Activated naive CD4-positive, alpha-beta T cell treated with anti-CD3 and anti-CD28 coated beads, Interleukin-2, amount 50 U/mL, for 72 hours (primary cell): ENCODE measurements around the gene CREBRF. TPM values are rescaled to one million over a fixed set of nuclear protein-coding genes. Genes with fewer than 3 reads are reported as not detected.
A peak's percentile ranks its signal among the peaks of the same experiment; 100 is the strongest.
"Not testable (repeated sequence)": the region's sequence is repeated elsewhere in the genome, so short reads cannot be mapped to it uniquely, and the experiment has no call there.

Source experiments
- ATAC-seq, 2 donors: fragments of 150-1000 bp; cut with Tn5 transposase; 2 replicates each; pipeline ENCODE4 v1.10.0; 2021; ENCODE audit warnings: mild to moderate bottlenecking in 2 of 2, moderate library complexity in 2 of 2
- DNase-seq, 2 donors: peaks; one replicate each; pipeline ENCODE4 v3.0.0; 2021 to 2022; ENCODE audit warnings: low spot score in 2 of 2
- H3K27ac Mint-ChIP-seq, 2 donors: one replicate each; pipeline ENCODE4 v1.8.0; 2022; ENCODE audit warnings: mild to moderate bottlenecking in 2 of 2, mixed read lengths in 2 of 2
- H3K36me3 Mint-ChIP-seq, 2 donors: one replicate each; pipeline ENCODE4 v1.8.0; 2022; ENCODE audit warnings: mixed read lengths in 2 of 2
- H3K9me3 Mint-ChIP-seq, 2 donors: one replicate each; pipeline ENCODE4 v1.8.0; 2022; ENCODE audit warnings: mixed read lengths in 2 of 2
- total RNA-seq, 2 donors: library from RNA; stranded (reverse); gene quantifications; one replicate each; pipeline ENCODE4 v1.2.3, GENCODE V29; 2022

CREBRF gene
- total RNA-seq, 2 donors from 2014 or later: 12.7 to 39.6 TPM

GRCh38 chr5:173056783-173057061, 570 bp downstream of the CREBRF start:
- no peaks in the 10 kb centered on the region for H3K9me3 Mint-ChIP-seq
- H3K36me3 Mint-ChIP-seq: no peaks in the 10 kb centered on the region
- H3K27ac Mint-ChIP-seq: peak overlapping the region; percentile 84 to 91
- DNase-seq (no peak), ATAC-seq (peak; percentile 43 to 63)

GRCh38 chr5:173057062-173057924, 1.1 kb downstream of the CREBRF start:
- H3K36me3 Mint-ChIP-seq: no peaks in the 10 kb centered on the region
- DNase-seq: peak; percentile 98 to 99
- no peaks in the 10 kb centered on the region for H3K9me3 Mint-ChIP-seq
- peak; percentile 86 to 89 for ATAC-seq
- peak overlapping the region; percentile 84 to 91 for H3K27ac Mint-ChIP-seq

GRCh38 chr5:173062141-173062540, 6.0 kb downstream of the CREBRF start:
- H3K9me3 Mint-ChIP-seq: no peaks in the 10 kb centered on the region
- DNase-seq (no peak), ATAC-seq (no peak)
- peak overlapping the region; percentile 66 to 73 for H3K27ac Mint-ChIP-seq
- no peaks in the 10 kb centered on the region for H3K36me3 Mint-ChIP-seq

- no peaks in the 10 kb centered on the region for H3K36me3 Mint-ChIP-seq
- DNase-seq: no peak
- peak overlapping the region; percentile 39 to 74 for H3K27ac Mint-ChIP-seq
- ATAC-seq: peak; percentile 71 to 88
- no peaks in the 10 kb centered on the region for H3K9me3 Mint-ChIP-seq
These were observed 9.0 kb downstream of the CREBRF start for GRCh38 chr5:173065155-173065554.

GRCh38 chr5:173069671-173070070, 13.5 kb downstream of the CREBRF start:
- no peaks in the 10 kb centered on the region for H3K36me3 Mint-ChIP-seq
- H3K27ac Mint-ChIP-seq: peak overlapping the region; percentile 26 to 79
- ATAC-seq (no peak), DNase-seq (no peak)
- no peaks in the 10 kb centered on the region for H3K9me3 Mint-ChIP-seq

- no peak for DNase-seq
These were observed 19.1 kb downstream of the CREBRF start for GRCh38 chr5:173075137-173075843.

GRCh38 chr5:173075970-173076369, 19.8 kb downstream of the CREBRF start:
- no peaks in the 10 kb centered on the region for H3K9me3 Mint-ChIP-seq
- no peaks in the 10 kb centered on the region for H3K36me3 Mint-ChIP-seq
- ATAC-seq (no peak), DNase-seq (no peak)
- H3K27ac Mint-ChIP-seq: no peak overlapping the region

More at GRCh38 chr5:173075137-173075843, 19.1 kb downstream of the CREBRF start:
- Mint-ChIP-seq H3K27ac (peak overlapping the region in 1 of 2 donors; percentile 72), H3K36me3 (no peaks in the 10 kb centered on the region), H3K9me3 (no peaks in the 10 kb centered on the region)
- ATAC-seq: no peak

- DNase-seq, H3K27ac Mint-ChIP-seq, H3K9me3 Mint-ChIP-seq, ATAC-seq, H3K36me3 Mint-ChIP-seq: not testable (repeated sequence)
These were observed 20.3 kb downstream of the CREBRF start for GRCh38 chr5:173076471-173076870.

GRCh38 chr5:173078878-173079277, 22.7 kb downstream of the CREBRF start:
- Mint-ChIP-seq H3K9me3 (no peaks in the 10 kb centered on the region), H3K27ac (no peak overlapping the region), H3K36me3 (no peaks in the 10 kb centered on the region)
- ATAC-seq: no peak
- no peak for DNase-seq

GRCh38 chr5:173089581-173089980, 33.4 kb downstream of the CREBRF start:
- ATAC-seq (no peak), DNase-seq (no peak)
- no peaks in the 10 kb centered on the region for H3K9me3 Mint-ChIP-seq
- H3K36me3 Mint-ChIP-seq: peaks cover 4 to 5% of the 10 kb centered on the region in 2 donors
- no peak overlapping the region for H3K27ac Mint-ChIP-seq

GRCh38 chr5:173090639-173091038, 34.5 kb downstream of the CREBRF start:
- DNase-seq (peak in 1 of 2 donors; percentile 12), ATAC-seq (peak; percentile 52 to 92)
- H3K36me3 Mint-ChIP-seq: peaks cover 3 to 4% of the 10 kb centered on the region in 2 donors
- no peaks in the 10 kb centered on the region for H3K9me3 Mint-ChIP-seq
- H3K27ac Mint-ChIP-seq: peak overlapping the region; percentile 16 to 21

- Mint-ChIP-seq H3K9me3 (no peaks in the 10 kb centered on the region), H3K27ac (peak overlapping the region in 1 of 2 donors; percentile 44), H3K36me3 (peaks cover 0 to 4% of the 10 kb centered on the region in 2 donors)
- DNase-seq: no peak
- peak in 1 of 2 donors; percentile 51 for ATAC-seq
These were observed 35.8 kb downstream of the CREBRF start for GRCh38 chr5:173091981-173092380.

- Mint-ChIP-seq H3K9me3 (no peaks in the 10 kb centered on the region), H3K27ac (peak overlapping the region in 1 of 2 donors; percentile 77), H3K36me3 (peaks cover 0 to 4% of the 10 kb centered on the region in 2 donors)
- DNase-seq (no peak), ATAC-seq (peak in 1 of 2 donors; percentile 45)
These were observed 37.5 kb downstream of the CREBRF start for GRCh38 chr5:173093606-173094005.

GRCh38 chr5:173094012-173094661, 38.0 kb downstream of the CREBRF start:
- ATAC-seq (no peak), DNase-seq (no peak)
- Mint-ChIP-seq H3K9me3 (no peaks in the 10 kb centered on the region), H3K36me3 (peaks cover 0 to 4% of the 10 kb centered on the region in 2 donors), H3K27ac (peak overlapping the region in 1 of 2 donors; percentile 77)

- H3K36me3 Mint-ChIP-seq: peaks cover 9 to 23% of the 10 kb centered on the region in 2 donors
- peak overlapping the region in 1 of 2 donors; percentile 32 for H3K27ac Mint-ChIP-seq
- no peak for DNase-seq
- ATAC-seq: no peak
- peaks cover 4 to 7% of the 10 kb centered on the region in 2 donors for H3K9me3 Mint-ChIP-seq
These were observed 42.6 kb downstream of the CREBRF start for GRCh38 chr5:173098787-173099186.

GRCh38 chr5:173099461-173099860, 43.3 kb downstream of the CREBRF start:
- ATAC-seq (no peak), DNase-seq (no peak)
- Mint-ChIP-seq H3K9me3 (peaks cover 4 to 7% of the 10 kb centered on the region in 2 donors), H3K36me3 (peaks cover 9 to 23% of the 10 kb centered on the region in 2 donors), H3K27ac (peak overlapping the region in 1 of 2 donors; percentile 32)

GRCh38 chr5:173101245-173101644, 45.1 kb downstream of the CREBRF start:
- DNase-seq (no peak), ATAC-seq (peak in 1 of 2 donors; percentile 28)
- Mint-ChIP-seq H3K27ac (no peak overlapping the region), H3K9me3 (peaks cover 4 to 7% of the 10 kb centered on the region in 2 donors), H3K36me3 (peaks cover 9 to 23% of the 10 kb centered on the region in 2 donors)
